GM12891 (cell line): ENCODE measurements around the gene KRT31. TPM values are rescaled to one million over a fixed set of nuclear protein-coding genes. Genes with fewer than 3 reads are reported as not detected.

ENCODE experiments used
- DNase-seq: peaks from one replicate; pipeline ENCODE4 v3.0.0; 2011; ENCODE audit warnings: low spot score; ENCODE audit not compliant: insufficient read length
- FAIRE-seq: peaks from 2 replicates; lab custom pipeline; 2011; peaks lifted over from hg19 to GRCh38; lab: Jason Lieb, UNC
- PAX5 ChIP-seq: IDR thresholded peaks from 2 replicates; pipeline ENCODE4 v1.6.1; 2011; ENCODE audit warnings: low read length, moderate library complexity, mild to moderate bottlenecking; ENCODE audit not compliant: insufficient read depth, severe bottlenecking
- POLR2A ChIP-seq: IDR thresholded peaks from 2 replicates; pipeline ENCODE4 v1.6.1; 2011; ENCODE audit warnings: low read depth, low read length, control low read depth
- POLR2AphosphoS5 ChIP-seq: IDR thresholded peaks from 2 replicates; pipeline ENCODE4 v1.6.1; 2011; ENCODE audit warnings: low read depth, low read length, control low read depth
- POU2F2 ChIP-seq: IDR thresholded peaks from 2 replicates; pipeline ENCODE4 v1.6.1; 2011; ENCODE audit warnings: low read depth, mild to moderate bottlenecking, control low read depth, low read length, moderate library complexity
- SPI1 ChIP-seq: IDR thresholded peaks from 2 replicates; pipeline ENCODE4 v1.6.1; 2011; ENCODE audit warnings: low read depth, low read length, control low read depth
- TAF1 ChIP-seq: IDR thresholded peaks from 2 replicates; pipeline ENCODE4 v1.6.1; 2011; ENCODE audit warnings: low read depth, low read length, control low read depth
- polyA plus RNA-seq: library from polyadenylated mRNA; unstranded; fragments of >200 nt; gene quantifications from one replicate; pipeline ENCODE4 v1.2.1, GENCODE V29; 2012; ENCODE audit warnings: low read depth, missing spikeins, inconsistent platforms; ENCODE audit not compliant: missing spikeins

The KRT31 gene
- polyA plus RNA-seq, result not detected

GRCh38 chr17:41396996-41397660 lies at the start of gene KRT31:
Gene KRT31, minus strand, starts transcription at chr17:41397608. Its CDS starts 69 bp downstream, at chr17:41397539.
- DNase-seq (no peak), FAIRE-seq (no peak)
- no peak for TF ChIP-seq POLR2AphosphoS5
- no peak for TF ChIP-seq SPI1
- no peak for TF ChIP-seq POLR2A
- no peak for TF ChIP-seq PAX5
- TF ChIP-seq TAF1, result no peak

DNA sequence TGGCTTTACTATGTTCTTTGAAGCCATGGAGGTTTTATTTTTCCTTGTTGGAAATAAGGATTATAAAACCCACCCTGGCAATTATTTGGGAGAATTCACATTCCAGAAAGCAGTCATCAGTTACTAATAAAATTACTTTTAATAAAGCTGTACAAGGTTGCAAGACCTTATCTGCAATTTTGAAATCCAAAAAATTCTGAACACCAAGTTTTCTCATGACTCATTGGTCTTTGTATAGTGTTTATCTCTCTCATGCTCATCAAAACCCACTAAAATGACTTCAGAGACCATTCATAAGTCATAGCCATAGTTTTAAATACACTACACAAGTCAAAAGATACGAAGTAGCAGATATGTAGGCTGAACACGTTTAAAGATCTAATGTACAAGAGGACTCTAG lies 49.4 kb upstream of the KRT31 start:
- TF ChIP-seq TAF1, result no peak
- DNase-seq (no peak), FAIRE-seq (no peak)

GRCh38 chr17:41444640-41445039 lies 47.2 kb upstream of the KRT31 start:
- FAIRE-seq, result no peak

DNA sequence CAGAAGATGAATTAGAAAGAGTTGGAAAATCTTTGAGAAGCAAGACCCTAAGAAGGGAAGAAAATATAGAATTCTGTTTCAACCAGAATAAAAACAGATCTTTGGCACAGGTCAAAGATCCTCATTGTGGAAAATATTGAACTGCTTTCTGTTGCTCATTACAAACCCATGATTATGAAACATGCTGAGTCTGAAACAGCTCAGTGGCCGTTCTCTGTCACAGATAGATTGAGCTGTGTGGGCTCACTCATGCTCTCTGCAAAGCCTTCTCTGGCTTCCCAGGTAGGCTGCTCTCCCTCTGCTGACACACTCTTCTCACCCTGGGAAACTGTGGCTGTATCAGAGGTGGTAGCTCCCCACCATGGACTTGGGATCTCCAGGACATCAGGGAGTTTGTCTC lies 46.8 kb upstream of the KRT31 start:
- FAIRE-seq, result no peak
- DNase-seq, result no peak
- TF ChIP-seq POU2F2 (no peak), PAX5 (no peak), TAF1 (no peak), POLR2A (no peak), POLR2AphosphoS5 (no peak), SPI1 (no peak)

More at GRCh38 chr17:41444640-41445039, 47.2 kb upstream of the KRT31 start:
- TF ChIP-seq POLR2A, result no peak
- TF ChIP-seq TAF1, result no peak
- TF ChIP-seq PAX5, result no peak
- TF ChIP-seq POLR2AphosphoS5, result no peak
- no peak for TF ChIP-seq POU2F2
- no peak for DNase-seq

DNA sequence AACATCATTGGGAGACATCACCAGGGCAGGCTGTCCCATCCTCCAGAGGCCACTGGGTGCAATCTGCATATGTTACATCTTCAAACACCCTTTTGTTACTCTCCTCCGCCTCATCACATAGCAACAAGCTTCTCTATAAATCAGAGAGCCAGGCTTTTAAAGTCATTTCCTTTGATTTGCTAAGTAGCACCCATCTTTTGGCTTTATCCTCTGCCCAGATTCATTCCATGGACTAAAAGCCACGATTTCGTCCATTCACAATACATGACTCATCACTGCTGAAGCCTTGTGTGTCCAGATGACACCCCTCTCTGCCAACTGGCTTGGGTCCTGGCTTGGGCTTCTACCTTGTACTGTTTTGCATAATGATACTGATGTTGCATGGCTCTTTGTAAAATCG lies 45.3 kb upstream of the KRT31 start:
- DNase-seq (no peak), FAIRE-seq (no peak)
- TF ChIP-seq POU2F2 (no peak), TAF1 (no peak), POLR2A (no peak), PAX5 (no peak), SPI1 (no peak), POLR2AphosphoS5 (no peak)

- FAIRE-seq (no peak), DNase-seq (no peak)
- TF ChIP-seq POLR2AphosphoS5 (no peak), POLR2A (no peak), SPI1 (no peak), POU2F2 (no peak), PAX5 (no peak), TAF1 (no peak)
Measured at GRCh38 chr17:41440531-41441033, 43.2 kb upstream of the KRT31 start, which contains the start of gene KRT38. Gene KRT38, minus strand, starts transcription at chr17:41440983. Its CDS starts 62 bp downstream, at chr17:41440921.

GRCh38 chr17:41439375-41439774 lies 42.0 kb upstream of the KRT31 start:
- TF ChIP-seq SPI1 (no peak), POU2F2 (no peak), POLR2A (no peak), PAX5 (no peak), POLR2AphosphoS5 (no peak), TAF1 (no peak)
- DNase-seq (no peak), FAIRE-seq (no peak)

DNA sequence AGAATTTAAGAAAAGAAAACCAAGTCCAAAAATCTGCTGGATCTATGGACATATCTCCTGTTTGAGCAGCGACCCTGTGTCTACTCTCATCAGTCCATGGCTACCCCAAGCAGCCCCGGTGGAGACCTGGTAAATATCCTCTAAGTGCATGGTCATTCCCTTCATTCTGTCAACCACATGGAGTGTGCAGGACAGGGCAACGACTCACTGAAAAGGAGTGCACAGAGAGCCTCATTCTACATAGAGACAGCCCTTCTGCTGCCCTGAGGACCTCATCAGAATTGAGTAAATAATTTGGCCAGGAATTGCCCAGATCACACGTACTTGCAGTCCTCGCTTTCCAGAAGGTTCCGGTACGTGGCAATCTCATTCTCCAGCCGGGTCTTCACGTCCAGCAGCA lies 40.4 kb upstream of the KRT31 start:
- TF ChIP-seq POLR2A (no peak), SPI1 (no peak), PAX5 (no peak)
- FAIRE-seq, result no peak
- DNase-seq, result no peak

GRCh38 chr17:41437254-41437653 lies 39.8 kb upstream of the KRT31 start:
- TF ChIP-seq TAF1 (no peak), PAX5 (no peak), POU2F2 (no peak), POLR2A (no peak), POLR2AphosphoS5 (no peak), SPI1 (no peak)
- FAIRE-seq (no peak), DNase-seq (no peak)

DNA sequence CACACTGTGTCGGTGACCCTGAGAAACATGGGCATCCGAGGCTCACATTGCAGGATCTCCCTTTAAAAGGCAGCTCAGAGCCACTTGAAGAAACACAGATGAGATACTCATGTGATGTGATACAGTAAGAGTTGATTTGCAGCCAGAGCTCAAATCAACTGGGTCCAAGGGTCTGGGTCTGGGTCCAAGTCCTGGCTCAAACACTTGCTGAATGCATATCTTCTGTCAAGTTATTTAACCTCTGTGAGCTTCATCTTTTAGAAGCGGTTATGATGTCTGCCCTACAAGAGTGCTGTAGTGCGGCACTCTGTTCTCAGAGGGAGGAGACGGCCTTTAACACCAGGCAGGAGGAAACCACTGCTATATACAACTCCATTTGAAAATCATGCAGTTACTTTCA lies 37.0 kb upstream of the KRT31 start:
- TF ChIP-seq TAF1, result no peak
- no peak for TF ChIP-seq POLR2A
- no peak for TF ChIP-seq PAX5
- TF ChIP-seq SPI1, result no peak
- TF ChIP-seq POU2F2, result no peak
- TF ChIP-seq POLR2AphosphoS5, result no peak
- DNase-seq, result no peak
- FAIRE-seq, result no peak
